Ascending aorta (tissue), 2 donors: ENCODE measurements around the gene CASZ1. TPM values are rescaled to one million over a fixed set of nuclear protein-coding genes. Genes with fewer than 3 reads are reported as not detected.

Experiments
- DNase-seq, 2 donors: peaks; one replicate each; pipeline ENCODE4 v3.0.0-alpha.2; 2019; ENCODE audit warnings: low spot score in 2 of 2
- H3K27ac ChIP-seq, 2 donors: fragments of 200-600 bp; sonication (generic); one replicate each; pipeline ENCODE4 v1.5.1; 2016 to 2017; ENCODE audit warnings: mild to moderate bottlenecking in 1 of 2
- H3K27me3 ChIP-seq: fragments of 200-600 bp; sonication (generic); one replicate; pipeline ENCODE4 v1.5.1; 2017
- H3K36me3 ChIP-seq, 2 donors: fragments of 200-600 bp; sonication (generic); one replicate each; pipeline ENCODE4 v1.5.1; 2016
- H3K4me1 ChIP-seq, 2 donors: fragments of 200-600 bp; sonication (generic); one replicate each; pipeline ENCODE4 v1.5.1; 2016 to 2017; ENCODE audit warnings: mild to moderate bottlenecking in 1 of 2
- H3K4me3 ChIP-seq, 2 donors: fragments of 200-600 bp; sonication (generic); one replicate each; pipeline ENCODE4 v1.5.1; 2016 to 2017; ENCODE audit warnings: mild to moderate bottlenecking in 1 of 2
- H3K9me3 ChIP-seq, 2 donors: fragments of 200-600 bp; sonication (generic); one replicate each; pipeline ENCODE4 v1.5.1; 2016
- intact Hi-C: fragments of 100-400 bp; cut with DNase I; formaldehyde crosslinking; loops from one replicate; pipeline ENCODE4 v1.15.1; 2023
- total RNA-seq: library from RNA; depleted of rRNA; stranded (reverse); fragments of >200 nt; gene quantifications from one replicate; pipeline ENCODE4 v1.1.0, GENCODE V29; 2016
- TF ChIP-seq, protein P1 (sequence below), 3 experiments: fragments of 200-600 bp in 2 of 3; fragments of 450-650 bp in 1 of 3; sonication (generic) in 2 of 3; IDR thresholded peaks; one replicate each; pipeline ENCODE4 v1.5.1; 2016 to 2019; ENCODE audit warnings: antibody characterized with exemption in 3 of 3, mild to moderate bottlenecking in 1 of 3, moderate library complexity in 1 of 3

Gene CASZ1
- total RNA-seq, 1 donor from 2014 or later = 25.8 TPM

DNA sequence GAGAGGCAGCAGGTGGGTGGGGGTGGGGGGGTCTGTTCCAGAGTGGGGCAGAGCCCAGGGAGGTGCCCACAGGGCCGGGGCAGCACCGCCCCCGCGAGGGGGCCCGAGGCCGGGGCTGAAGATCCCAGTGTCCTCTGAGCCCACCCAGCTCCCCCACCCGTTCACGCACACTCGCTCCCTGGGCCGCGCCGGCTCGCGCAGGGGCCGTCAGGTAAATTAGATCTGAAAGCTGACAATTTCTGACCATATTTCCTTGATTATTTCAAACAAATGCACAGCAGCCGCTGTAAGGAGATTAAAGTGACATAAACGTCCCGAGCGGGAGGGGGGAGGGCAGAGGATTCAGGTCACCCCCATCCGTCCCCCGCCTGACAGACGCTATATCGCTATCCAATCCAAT lies 118.0 kb downstream of the CASZ1 start:
- Histone ChIP-seq H3K9me3 (no peaks in the 10 kb centered on the region), H3K36me3 (no peaks in the 10 kb centered on the region), H3K4me1 (peaks cover 0 to 50% of the 10 kb centered on the region in 2 donors), H3K27ac (no peak overlapping the region), H3K27me3 (no peaks in the 10 kb centered on the region), H3K4me3 (no peak overlapping the region)
- intact Hi-C loops = loop anchor here (5.0 kb wide), 1 partner anchor 119 kb away; the partner anchor contains the start of gene CASZ1
- no peak for DNase-seq
- TF ChIP-seq, protein P1, sequence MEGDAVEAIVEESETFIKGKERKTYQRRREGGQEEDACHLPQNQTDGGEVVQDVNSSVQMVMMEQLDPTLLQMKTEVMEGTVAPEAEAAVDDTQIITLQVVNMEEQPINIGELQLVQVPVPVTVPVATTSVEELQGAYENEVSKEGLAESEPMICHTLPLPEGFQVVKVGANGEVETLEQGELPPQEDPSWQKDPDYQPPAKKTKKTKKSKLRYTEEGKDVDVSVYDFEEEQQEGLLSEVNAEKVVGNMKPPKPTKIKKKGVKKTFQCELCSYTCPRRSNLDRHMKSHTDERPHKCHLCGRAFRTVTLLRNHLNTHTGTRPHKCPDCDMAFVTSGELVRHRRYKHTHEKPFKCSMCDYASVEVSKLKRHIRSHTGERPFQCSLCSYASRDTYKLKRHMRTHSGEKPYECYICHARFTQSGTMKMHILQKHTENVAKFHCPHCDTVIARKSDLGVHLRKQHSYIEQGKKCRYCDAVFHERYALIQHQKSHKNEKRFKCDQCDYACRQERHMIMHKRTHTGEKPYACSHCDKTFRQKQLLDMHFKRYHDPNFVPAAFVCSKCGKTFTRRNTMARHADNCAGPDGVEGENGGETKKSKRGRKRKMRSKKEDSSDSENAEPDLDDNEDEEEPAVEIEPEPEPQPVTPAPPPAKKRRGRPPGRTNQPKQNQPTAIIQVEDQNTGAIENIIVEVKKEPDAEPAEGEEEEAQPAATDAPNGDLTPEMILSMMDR (IDR thresholded peaks at IDR 0.05) = no peak

DNA sequence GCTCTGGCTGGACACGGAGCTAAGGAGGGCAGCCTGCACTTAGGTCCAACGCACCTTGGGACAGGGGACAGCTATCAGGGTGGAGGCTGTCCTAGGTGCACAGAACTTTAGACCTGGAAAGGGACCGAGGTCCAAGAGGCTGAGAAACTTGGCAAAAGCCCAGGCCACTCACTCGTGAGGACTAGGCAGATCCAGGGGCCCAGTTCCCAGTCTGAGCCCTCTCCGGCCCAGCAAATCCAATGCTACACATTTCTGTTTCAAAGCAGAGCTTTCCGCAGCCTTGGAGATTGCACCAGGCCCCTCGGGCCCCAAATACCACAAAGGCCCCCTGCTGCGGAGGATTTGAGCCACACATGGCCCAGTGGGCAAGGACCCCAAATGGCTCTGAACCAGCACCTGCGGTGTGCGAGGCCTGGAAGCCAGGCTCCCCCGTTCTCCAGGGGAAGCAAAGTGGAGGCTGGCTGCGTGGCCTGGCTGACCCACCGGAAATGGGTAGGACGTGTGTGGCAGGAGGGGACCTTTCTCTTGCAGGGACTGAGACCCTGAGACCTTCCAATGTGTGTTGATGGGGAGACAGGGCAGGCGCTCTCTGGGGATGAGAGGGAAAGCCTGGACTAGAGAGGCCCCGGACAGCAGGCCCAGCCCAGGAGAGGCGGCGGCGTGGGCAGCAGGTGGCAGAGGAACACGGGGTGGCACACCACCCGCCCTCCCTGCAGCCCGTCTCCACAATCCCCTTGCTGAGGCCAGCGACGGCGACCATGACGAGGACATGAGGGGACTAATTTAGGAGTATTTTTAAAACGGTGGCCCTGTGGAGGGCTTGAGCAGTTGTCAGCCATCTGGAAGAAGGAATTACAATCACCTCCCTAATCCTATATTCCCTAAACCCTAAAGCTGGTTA lies 118.7 kb downstream of the CASZ1 start:
- H3K9me3 ChIP-seq = no peaks in the 10 kb centered on the region
- H3K4me3 ChIP-seq = no peak overlapping the region
- TF ChIP-seq, protein P1 (IDR thresholded peaks at IDR 0.05) = no peak
- H3K27ac ChIP-seq = peak overlapping the region in 1 of 2 donors; percentile 47
- no peaks in the 10 kb centered on the region for H3K36me3 ChIP-seq
- intact Hi-C loops = loop anchor here (5.0 kb wide), 1 partner anchor 120 kb away; the partner anchor contains the start of gene CASZ1
- peaks cover 0 to 50% of the 10 kb centered on the region in 2 donors for H3K4me1 ChIP-seq
- no peaks in the 10 kb centered on the region for H3K27me3 ChIP-seq
- no peak for DNase-seq

DNA sequence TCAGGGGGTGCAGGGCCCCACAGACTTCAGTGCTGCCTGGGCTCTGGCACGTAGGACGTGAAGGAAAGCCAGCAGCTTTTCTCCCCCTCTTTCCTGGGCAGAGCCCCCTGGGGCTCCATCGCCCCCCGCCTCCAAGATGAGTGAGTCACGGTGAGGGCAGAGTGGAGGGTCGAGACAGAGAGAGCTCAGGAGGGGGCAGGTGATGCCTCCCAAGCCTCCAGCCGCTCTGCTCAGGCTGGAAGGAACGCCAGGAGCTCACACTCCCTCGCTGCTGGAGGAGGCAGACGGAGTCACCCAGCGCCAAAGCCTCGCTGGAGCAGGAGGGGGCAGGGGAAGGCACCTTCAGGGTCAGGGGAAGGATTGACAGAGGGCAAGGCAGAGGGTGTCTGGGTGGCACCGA lies 119.5 kb downstream of the CASZ1 start:
- no peak overlapping the region for H3K4me3 ChIP-seq
- H3K4me1 ChIP-seq = peaks cover 0 to 50% of the 10 kb centered on the region in 2 donors
- H3K36me3 ChIP-seq = no peaks in the 10 kb centered on the region
- H3K27ac ChIP-seq = peak overlapping the region in 1 of 2 donors; percentile 47
- H3K27me3 ChIP-seq = no peaks in the 10 kb centered on the region
- H3K9me3 ChIP-seq = no peaks in the 10 kb centered on the region
- DNase-seq = no peak
- intact Hi-C loops = loop anchor here (5.0 kb wide), 1 partner anchor 120 kb away; the partner anchor contains the start of gene CASZ1
- TF ChIP-seq, protein P1 (IDR thresholded peaks at IDR 0.05) = no peak

DNA sequence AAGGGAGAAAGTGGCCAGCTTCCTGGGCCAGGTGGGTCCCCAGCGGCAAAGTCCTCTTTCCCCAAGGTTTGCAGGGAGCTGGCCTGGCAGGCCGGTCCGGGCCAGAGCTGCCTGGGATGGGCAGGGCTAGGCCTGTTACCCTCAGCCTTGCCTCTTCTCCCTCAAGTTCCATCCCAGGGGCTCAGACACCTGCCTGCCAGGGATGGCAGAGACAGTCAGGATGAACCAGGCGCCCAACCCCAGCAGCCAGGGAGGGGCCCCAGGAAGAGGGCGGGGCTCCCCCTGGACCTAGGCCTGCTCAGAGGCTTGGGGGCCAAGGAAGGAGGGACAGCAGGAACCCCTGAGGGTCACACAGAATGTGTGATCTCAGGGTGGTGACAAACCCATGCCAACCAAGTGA lies 120.6 kb downstream of the CASZ1 start:
- TF ChIP-seq, protein P1 (IDR thresholded peaks at IDR 0.05) = no peak
- Histone ChIP-seq H3K9me3 (no peaks in the 10 kb centered on the region), H3K36me3 (no peaks in the 10 kb centered on the region), H3K27ac (peak overlapping the region; percentile 43 to 65), H3K4me1 (peaks cover 0 to 50% of the 10 kb centered on the region in 2 donors), H3K4me3 (peak overlapping the region in 1 of 2 donors; percentile 4), H3K27me3 (no peaks in the 10 kb centered on the region)
- DNase-seq = no peak
- intact Hi-C loops = loop anchor here (5.0 kb wide), 1 partner anchor 121 kb away; the partner anchor contains the start of gene CASZ1

DNA sequence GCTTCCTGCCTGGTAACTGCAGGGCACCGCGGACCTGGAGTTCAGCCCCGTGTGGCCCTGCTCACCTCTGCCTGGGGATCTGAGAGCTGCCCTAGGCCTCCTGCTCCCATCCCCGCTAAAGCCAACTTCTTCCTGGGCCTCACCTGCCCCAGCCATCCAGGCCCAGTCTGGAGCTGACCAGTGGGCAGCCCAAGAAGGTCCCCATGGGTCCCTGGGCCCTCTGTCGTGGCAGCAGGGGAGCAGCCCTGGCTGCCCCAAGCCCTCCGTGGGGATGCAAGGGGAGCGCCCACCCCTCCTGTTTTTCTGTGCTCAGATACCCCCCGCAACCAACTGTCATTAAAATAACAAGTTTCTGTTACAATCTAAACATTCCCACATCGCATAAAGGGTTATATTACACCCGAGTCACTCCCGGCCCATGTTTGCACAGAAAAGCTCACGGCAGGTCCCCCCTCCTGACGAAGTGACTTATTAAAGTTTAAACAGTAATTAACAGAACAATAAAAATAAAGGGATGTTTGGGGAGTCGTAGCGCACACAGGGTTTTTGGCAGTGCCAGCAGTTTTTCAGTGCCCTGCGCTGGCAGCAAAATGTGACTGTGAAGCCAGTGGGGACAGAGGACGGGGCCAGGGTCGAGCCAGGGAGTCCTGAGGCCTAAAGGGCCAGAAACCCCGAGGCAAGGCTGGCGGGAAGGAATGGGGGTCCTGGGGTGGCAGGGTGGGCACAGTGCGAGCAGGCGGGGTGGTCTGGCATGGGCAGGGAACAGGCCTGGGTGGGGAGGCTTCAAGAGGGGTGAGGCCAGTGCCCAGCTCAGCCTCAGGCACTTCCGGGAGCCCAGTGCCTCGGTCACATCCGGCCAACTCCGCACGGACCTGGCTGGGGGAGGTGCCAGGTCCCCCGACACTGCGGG lies 121.5 kb downstream of the CASZ1 start:
- Histone ChIP-seq H3K27ac (peak overlapping the region; percentile 43 to 65), H3K4me3 (peak overlapping the region in 1 of 2 donors; percentile 4), H3K36me3 (no peaks in the 10 kb centered on the region), H3K4me1 (peaks cover 0 to 45% of the 10 kb centered on the region in 2 donors), H3K27me3 (no peaks in the 10 kb centered on the region), H3K9me3 (no peaks in the 10 kb centered on the region)
- DNase-seq = no peak
- TF ChIP-seq, protein P1 (IDR thresholded peaks at IDR 0.05) = no peak
- intact Hi-C loops = loop anchor here (5.0 kb wide), 1 partner anchor 122 kb away; the partner anchor contains the start of gene CASZ1
